ENCODE data around the gene PKMYT1.
A peak's percentile ranks its signal among the peaks of the same experiment; 100 is the strongest.

The PKMYT1 gene

GRCh38 chr16:3026609-3027488, 46.6 kb upstream of the PKMYT1 start:
- no peak for TF ChIP-seq CTCF (IDR thresholded peaks at IDR 0.05; ENCODE audit: low read depth, low read length, missing control alignments)

GRCh38 chr16:3026003-3026378, 45.7 kb upstream of the PKMYT1 start:
- no peak for DNase-seq (ENCODE audit: low read depth)
- no peak for TF ChIP-seq CTCF (IDR thresholded peaks at IDR 0.05; ENCODE audit: low read depth, low read length, missing control alignments)
- H3K4me3 ChIP-seq (ENCODE audit: low read depth, low read length): no peak overlapping the region
- in situ Hi-C loops (cut with HindIII; ENCODE audit: low sequenced_read_pairs): no loop called here

More at GRCh38 chr16:3026609-3027488, 46.6 kb upstream of the PKMYT1 start:
- in situ Hi-C loops (cut with HindIII; ENCODE audit: low sequenced_read_pairs): no loop called here
- no peak overlapping the region for H3K4me3 ChIP-seq (ENCODE audit: low read depth, low read length)
- no peak for DNase-seq (ENCODE audit: low read depth)

- no peak for DNase-seq (ENCODE audit: low read depth)
- in situ Hi-C loops (cut with HindIII; ENCODE audit: low sequenced_read_pairs): no loop called here
- H3K4me3 ChIP-seq (ENCODE audit: low read depth, low read length): no peak overlapping the region
- TF ChIP-seq CTCF (IDR thresholded peaks at IDR 0.05; ENCODE audit: low read depth, low read length, missing control alignments): no peak
Observed at GRCh38 chr16:3025032-3026002, 45.1 kb upstream of the PKMYT1 start.

GRCh38 chr16:3023669-3024478, 43.6 kb upstream of the PKMYT1 start, which contains the start of the genes HCFC1R1 and THOC6:
HCFC1R1 (minus strand) TSS chr16:3023942; CDS start chr16:3023941, 1 bp downstream.
THOC6 (plus strand) TSS chr16:3024035; CDS start chr16:3024327, 292 bp downstream.
- TF ChIP-seq CTCF (IDR thresholded peaks at IDR 0.05; ENCODE audit: low read depth, low read length, missing control alignments): no peak
- H3K4me3 ChIP-seq (ENCODE audit: low read depth, low read length): peak within 1 kb of the TSS; percentile 93
- DNase-seq (ENCODE audit: low read depth): peak; percentile 97
- in situ Hi-C loops (cut with HindIII; ENCODE audit: low sequenced_read_pairs): no loop called here

- in situ Hi-C loops (cut with HindIII; ENCODE audit: low sequenced_read_pairs): no loop called here
- no peak for TF ChIP-seq CTCF (IDR thresholded peaks at IDR 0.05; ENCODE audit: low read depth, low read length, missing control alignments)
- peak overlapping the region; percentile 93 for H3K4me3 ChIP-seq (ENCODE audit: low read depth, low read length)
- no peak for DNase-seq (ENCODE audit: low read depth)
Observed at GRCh38 chr16:3023415-3023668, 43.1 kb upstream of the PKMYT1 start.
